Esophagus muscularis mucosa (tissue), 4 donors: ENCODE results near the gene MADCAM1.

ENCODE experiments used
- EP300 ChIP-seq: sonication (generic); formaldehyde crosslinking; IDR thresholded peaks from one replicate; pipeline ENCODE4 v1.6.1; 2017; ENCODE audit warnings: antibody characterized with exemption
- POLR2AphosphoS5 ChIP-seq, 2 donors: sonication (generic); formaldehyde crosslinking; IDR thresholded peaks; one replicate each; pipeline ENCODE4 v1.6.1; 2017; ENCODE audit warnings: antibody characterized with exemption in 2 of 2
- TF ChIP-seq, protein P1 (sequence below), 3 experiments: fragments of 200-600 bp in 2 of 3; fragments of 450-650 bp in 1 of 3; sonication (generic) in 2 of 3; IDR thresholded peaks; one replicate each; pipeline ENCODE4 v1.5.1; 2017 to 2019; ENCODE audit warnings: antibody characterized with exemption in 3 of 3, mild to moderate bottlenecking in 2 of 3, moderate library complexity in 1 of 3

DNA sequence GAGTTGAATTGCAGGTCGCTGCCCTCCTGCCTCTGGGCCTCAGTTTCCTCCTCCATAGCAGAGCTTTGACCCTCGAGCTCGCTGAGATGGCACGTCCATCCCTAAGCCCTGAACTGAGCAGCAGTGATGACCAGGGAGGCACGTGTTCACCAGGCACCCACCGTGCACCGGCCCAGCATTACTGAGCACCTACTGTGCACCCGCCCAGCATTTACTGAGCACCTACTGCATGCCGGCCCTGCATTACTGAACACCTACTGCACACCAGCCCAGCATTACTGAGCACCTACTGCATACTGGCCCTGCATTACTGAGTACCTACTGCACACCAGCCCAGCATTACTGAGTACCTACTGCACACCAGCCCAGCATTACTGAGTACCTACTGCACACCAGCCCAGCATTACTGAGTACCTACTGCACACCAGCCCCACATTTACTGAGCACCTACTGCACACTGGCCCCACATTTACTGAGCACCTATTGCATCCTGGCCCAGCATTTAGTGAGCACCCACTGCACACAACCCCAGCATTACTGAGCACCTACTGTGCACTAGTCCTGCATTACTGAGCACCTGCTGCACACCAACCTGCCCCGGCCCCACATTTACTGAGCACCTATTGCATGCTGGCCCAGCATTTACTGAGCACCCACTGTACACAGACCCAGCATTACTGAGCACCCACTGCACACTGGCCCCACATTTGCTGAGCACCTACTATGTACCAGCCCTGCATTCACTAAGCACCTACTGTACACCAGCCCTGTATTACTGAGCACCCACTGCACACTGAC is 17.3 kb downstream of the MADCAM1 start:
- TF ChIP-seq, protein P1, sequence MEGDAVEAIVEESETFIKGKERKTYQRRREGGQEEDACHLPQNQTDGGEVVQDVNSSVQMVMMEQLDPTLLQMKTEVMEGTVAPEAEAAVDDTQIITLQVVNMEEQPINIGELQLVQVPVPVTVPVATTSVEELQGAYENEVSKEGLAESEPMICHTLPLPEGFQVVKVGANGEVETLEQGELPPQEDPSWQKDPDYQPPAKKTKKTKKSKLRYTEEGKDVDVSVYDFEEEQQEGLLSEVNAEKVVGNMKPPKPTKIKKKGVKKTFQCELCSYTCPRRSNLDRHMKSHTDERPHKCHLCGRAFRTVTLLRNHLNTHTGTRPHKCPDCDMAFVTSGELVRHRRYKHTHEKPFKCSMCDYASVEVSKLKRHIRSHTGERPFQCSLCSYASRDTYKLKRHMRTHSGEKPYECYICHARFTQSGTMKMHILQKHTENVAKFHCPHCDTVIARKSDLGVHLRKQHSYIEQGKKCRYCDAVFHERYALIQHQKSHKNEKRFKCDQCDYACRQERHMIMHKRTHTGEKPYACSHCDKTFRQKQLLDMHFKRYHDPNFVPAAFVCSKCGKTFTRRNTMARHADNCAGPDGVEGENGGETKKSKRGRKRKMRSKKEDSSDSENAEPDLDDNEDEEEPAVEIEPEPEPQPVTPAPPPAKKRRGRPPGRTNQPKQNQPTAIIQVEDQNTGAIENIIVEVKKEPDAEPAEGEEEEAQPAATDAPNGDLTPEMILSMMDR (IDR thresholded peaks at IDR 0.05), result no peak
- no peak for TF ChIP-seq EP300
- no peak for TF ChIP-seq POLR2AphosphoS5 (IDR thresholded peaks at IDR 0.05)
